SK-N-SH (cell line): ENCODE results near the gene CDKN1A. TPM values are rescaled to one million over a fixed set of nuclear protein-coding genes. Genes with fewer than 3 reads are reported as not detected.

Experiments
- CTCF ChIA-PET: fragments of 300-600, 350-600 bp; formaldehyde crosslinking; extraction: SDS; loops from one replicate; lab custom pipeline; 2021; lab: Yijun Ruan, JAX
- POLR2A ChIA-PET: fragments of 350-600 bp; sonication (Branson Sonifier 250); formaldehyde crosslinking; extraction: SDS; loops from one replicate; lab custom pipeline; 2020; ENCODE audit warnings: antibody characterized with exemption, inconsistent platforms; lab: Yijun Ruan, JAX
- DNase-seq: peaks from one replicate; pipeline ENCODE4 v3.0.0; 2012
- H2AFZ ChIP-seq: fragments of 200-600 bp; sonication (generic); 2 replicates; pipeline ENCODE4 v1.8.1; 2016; ENCODE audit warnings: antibody characterized with exemption, mild to moderate bottlenecking, low read depth
- H3F3A ChIP-seq: fragments of 200-600 bp; sonication (generic); replicated peaks from 2 replicates; pipeline ENCODE3; 2016; ENCODE audit warnings: antibody characterized with exemption, mild to moderate bottlenecking; ENCODE audit not compliant: insufficient read depth
- H3K27ac ChIP-seq, 2 experiments: fragments of 200-500 bp in 1 of 2; fragments of 200-600 bp in 1 of 2; sonication (Bioruptor generic) in 1 of 2; sonication (generic), shearing (Covaris generic) in 1 of 2; 2 replicates each; pipeline versions ENCODE4 v1.5.1 to v1.6.1; 2014 to 2016; ENCODE audit warnings: low read depth in 2 of 2, inconsistent platforms in 1 of 2, low read length in 1 of 2, mild to moderate bottlenecking in 1 of 2, mixed read lengths in 1 of 2
- H3K27me3 ChIP-seq: fragments of 200-600 bp; sonication (generic), shearing (Covaris generic); 2 replicates; pipeline ENCODE4 v1.6.1; 2016; ENCODE audit warnings: mixed run types; ENCODE audit not compliant: insufficient read depth
- H3K36me3 ChIP-seq, 2 experiments: fragments of 200-500 bp in 1 of 2; fragments of 200-600 bp in 1 of 2; sonication (Bioruptor generic) in 1 of 2; sonication (generic) in 1 of 2; replicated peaks in 1 of 2; 2 replicates each; pipeline versions ENCODE3 to v1.5.1; 2014 to 2016; ENCODE audit warnings: low read length in 1 of 2, mild to moderate bottlenecking in 1 of 2; ENCODE audit not compliant: insufficient read depth in 2 of 2, control insufficient read depth in 1 of 2
- H3K4me1 ChIP-seq, 2 experiments: fragments of 200-500 bp in 1 of 2; fragments of 200-600 bp in 1 of 2; sonication (Bioruptor generic) in 1 of 2; sonication (generic), shearing (Covaris generic) in 1 of 2; 2 replicates each; pipeline versions ENCODE4 v1.5.1 to v1.6.1; 2014 to 2016; ENCODE audit warnings: low read depth in 1 of 2, low read length in 1 of 2, mixed run types in 1 of 2; ENCODE audit not compliant: insufficient read depth in 2 of 2, control insufficient read depth in 1 of 2
- H3K4me2 ChIP-seq: fragments of 200-600 bp; sonication (generic), shearing (Covaris generic); 2 replicates; pipeline ENCODE4 v1.6.1; 2017; ENCODE audit warnings: mixed run types
- H3K4me3 ChIP-seq, 2 experiments: fragments of 200-500 bp in 1 of 2; fragments of 200-600 bp in 1 of 2; sonication (Bioruptor generic) in 1 of 2; sonication (generic), shearing (Covaris generic) in 1 of 2; 2 replicates each; pipeline versions ENCODE4 v1.5.1 to v1.8.1; 2014 to 2016; ENCODE audit warnings: low read depth in 2 of 2, inconsistent platforms in 1 of 2, low read length in 1 of 2, mild to moderate bottlenecking in 1 of 2, mixed read lengths in 1 of 2, moderate library complexity in 1 of 2
- H3K79me2 ChIP-seq: fragments of 200-600 bp; sonication (generic); 2 replicates; pipeline ENCODE4 v1.8.1; 2017; ENCODE audit warnings: mild to moderate bottlenecking; ENCODE audit not compliant: insufficient read depth
- H3K9ac ChIP-seq: fragments of 200-600 bp; sonication (generic); 2 replicates; pipeline ENCODE4 v1.6.1; 2017; ENCODE audit warnings: mixed run types
- H3K9me2 ChIP-seq: fragments of 200-600 bp; sonication (generic); 2 replicates; pipeline ENCODE4 v1.6.1; 2017; ENCODE audit warnings: mixed run types
- H3K9me3 ChIP-seq: fragments of 200-600 bp; sonication (generic); 2 replicates; pipeline ENCODE4 v1.6.1; 2017; ENCODE audit warnings: mixed run types, mild to moderate bottlenecking, moderate library complexity
- H4K20me1 ChIP-seq: fragments of 200-600 bp; sonication (generic); 2 replicates; pipeline ENCODE4 v1.6.1; 2017; ENCODE audit warnings: mild to moderate bottlenecking, mixed run types; ENCODE audit not compliant: insufficient read depth
- CTCF ChIP-seq: fragments of 200-600 bp; sonication (generic); IDR thresholded peaks from 2 replicates; pipeline ENCODE4 v1.6.1; 2017; ENCODE audit warnings: antibody characterized with exemption, mild to moderate bottlenecking, moderate library complexity
- ELF1 ChIP-seq: IDR thresholded peaks from 2 replicates; pipeline ENCODE4 v1.4.0; 2012
- FOSL2 ChIP-seq: IDR thresholded peaks from 2 replicates; pipeline ENCODE4 v1.4.0; 2012; ENCODE audit warnings: low read depth, mild to moderate bottlenecking, moderate library complexity, borderline replicate concordance
- FOXJ3 ChIP-seq: sonication (generic); formaldehyde crosslinking; IDR thresholded peaks from 2 replicates; pipeline ENCODE4 v1.5.1; 2020; ENCODE audit warnings: mild to moderate bottlenecking, missing genetic modification reagents
- GABPA ChIP-seq: IDR thresholded peaks from 2 replicates; pipeline ENCODE4 v1.4.0; 2012; ENCODE audit warnings: low read depth, mild to moderate bottlenecking
- GATA2 ChIP-seq: sonication (generic); formaldehyde crosslinking; IDR thresholded peaks from 2 replicates; pipeline ENCODE4 v1.5.0; 2020; ENCODE audit warnings: mild to moderate bottlenecking, missing genetic modification reagents
- MAX ChIP-seq: IDR thresholded peaks from 2 replicates; pipeline ENCODE4 v1.4.0; 2012; ENCODE audit warnings: low read depth
- MEF2A ChIP-seq: IDR thresholded peaks from 2 replicates; pipeline ENCODE4 v1.4.0; 2012; ENCODE audit warnings: low read depth, borderline replicate concordance
- NFIC ChIP-seq: IDR thresholded peaks from 2 replicates; pipeline ENCODE4 v1.4.0; 2012; ENCODE audit warnings: borderline replicate concordance
- NRF1 ChIP-seq: IDR thresholded peaks from 2 replicates; pipeline ENCODE4 v1.6.1; 2012; ENCODE audit warnings: low read depth, mild to moderate bottlenecking, low read length
- PBX3 ChIP-seq: IDR thresholded peaks from 2 replicates; pipeline ENCODE4; 2012
- RCOR1 ChIP-seq: fragments of 150-350 bp; IDR thresholded peaks from 2 replicates; pipeline ENCODE4 v1.6.1; 2017; ENCODE audit warnings: antibody characterized with exemption, low read length
- REST ChIP-seq: IDR thresholded peaks from 2 replicates; pipeline ENCODE4 v1.6.1; 2012; ENCODE audit warnings: mild to moderate bottlenecking, low read depth, low read length, moderate library complexity
- SIN3A ChIP-seq: IDR thresholded peaks from 2 replicates; pipeline ENCODE4 v1.6.1; 2012; ENCODE audit warnings: low read depth, mild to moderate bottlenecking, low read length, moderate library complexity, borderline replicate concordance
- TAF1 ChIP-seq: IDR thresholded peaks from 2 replicates; pipeline ENCODE4 v1.6.1; 2012; ENCODE audit warnings: low read depth, mild to moderate bottlenecking, low read length, moderate library complexity, borderline replicate concordance
- TCF12 ChIP-seq: IDR thresholded peaks from 2 replicates; pipeline ENCODE4 v1.4.0; 2012
- USF2 ChIP-seq: fragments of 150-350 bp; IDR thresholded peaks from 2 replicates; pipeline ENCODE4 v1.6.1; 2017; ENCODE audit warnings: antibody characterized with exemption, low read length, low read depth, borderline replicate concordance
- YY1 ChIP-seq: IDR thresholded peaks from 2 replicates; pipeline ENCODE4 v1.4.0; 2012; ENCODE audit warnings: low read depth, mild to moderate bottlenecking
- WGBS: methylation state at CpG from one replicate; pipeline ENCODE4 v1.1.6; 2017; ENCODE audit warnings: low lambda C conversion rate; 5-methylcytosine and 5-hydroxymethylcytosine counted together
- polyA plus RNA-seq, 3 experiments: library from polyadenylated mRNA; depleted of rRNA; stranded (reverse); fragments of >200 nt; gene quantifications; 2 replicates each; pipeline ENCODE4 v1.2.3, GENCODE V29; 2012

Gene CDKN1A
- polyA plus RNA-seq, 1 of the 3 experiments (the other 2 are of a cell fraction): 747 TPM

GRCh38 chr6:36631326-36632011 is 47.0 kb upstream of the CDKN1A start:
- no peaks in the 10 kb centered on the region for H3K9me3 ChIP-seq
- DNase-seq: no peak
- POLR2A ChIA-PET: no interaction called here

GRCh38 chr6:36633370-36633769 is 45.1 kb upstream of the CDKN1A start:
- Histone ChIP-seq H4K20me1 (no peaks in the 10 kb centered on the region), H3K9ac (no peak overlapping the region), H3K9me2 (no peaks in the 10 kb centered on the region), H2AFZ (no peak overlapping the region), H3K4me2 (no peak overlapping the region), H3K27me3 (no peaks in the 10 kb centered on the region), H3K79me2 (no peaks in the 10 kb centered on the region), H3K4me1 (peaks cover 0 to 8% of the 10 kb centered on the region in 2 experiments; a peak in 1 of 4 replicates), H3K4me3 (no peak overlapping the region), H3F3A (no peaks in the 10 kb centered on the region), H3K27ac (no peak overlapping the region), H3K9me3 (no peaks in the 10 kb centered on the region), H3K36me3 (no peaks in the 10 kb centered on the region)
- DNase-seq: no peak
- CTCF ChIA-PET: interaction anchor here (1.1 to 1.3 kb wide), 3 partner anchors 9 to 92 kb away, joined by 3 read pairs; no protein-coding TSS in a partner anchor
- POLR2A ChIA-PET: no interaction called here
- WGBS: 95% methylated on average over 6 of the region's 6 CpGs
- TF ChIP-seq ELF1: no peak
- TF ChIP-seq NFIC: no peak
- TF ChIP-seq TAF1: no peak
- no peak for TF ChIP-seq RCOR1
- no peak for TF ChIP-seq CTCF
- no peak for TF ChIP-seq FOSL2
- TF ChIP-seq MEF2A: no peak
- no peak for TF ChIP-seq REST

More at GRCh38 chr6:36631326-36632011, 47.0 kb upstream of the CDKN1A start:
- TF ChIP-seq FOXJ3 (CRISPR knock-in tag): no peak
- TF ChIP-seq YY1: no peak
- no peak for TF ChIP-seq NRF1
- no peak for TF ChIP-seq GATA2
- no peak for TF ChIP-seq TCF12
- no peak for TF ChIP-seq USF2
- TF ChIP-seq MAX: no peak
- no peak for TF ChIP-seq MEF2A
- no peak for TF ChIP-seq ELF1
- no peak for TF ChIP-seq SIN3A
- TF ChIP-seq PBX3: no peak
- no peak for TF ChIP-seq NFIC
- TF ChIP-seq FOSL2: no peak
- TF ChIP-seq GABPA: no peak
- H3K9ac ChIP-seq: no peak overlapping the region
- no peaks in the 10 kb centered on the region for H3K27me3 ChIP-seq
- H3F3A ChIP-seq: no peaks in the 10 kb centered on the region
- H4K20me1 ChIP-seq: no peaks in the 10 kb centered on the region
- WGBS: 73% methylated on average over 11 of the region's 14 CpGs
- no peak overlapping the region for H3K4me2 ChIP-seq
- no peak overlapping the region for H3K27ac ChIP-seq
- H3K9me2 ChIP-seq: no peaks in the 10 kb centered on the region
- H3K4me3 ChIP-seq: no peak overlapping the region
- H2AFZ ChIP-seq: no peak overlapping the region
- peaks cover 0 to 5% of the 10 kb centered on the region in 2 experiments; a peak in 1 of 4 replicates for H3K4me1 ChIP-seq
- CTCF ChIA-PET: interaction anchor here (0.8 to 1.1 kb wide), 2 partner anchors 9 to 16 kb away, joined by 3 read pairs; no protein-coding TSS in a partner anchor
- H3K36me3 ChIP-seq: no peaks in the 10 kb centered on the region
- H3K79me2 ChIP-seq: no peaks in the 10 kb centered on the region
